ENCODE measurements around the gene RFX2.
A peak's percentile ranks its signal among the peaks of the same experiment; 100 is the strongest.
"Not testable (repeated sequence)": the region's sequence is repeated elsewhere in the genome, so short reads cannot be mapped to it uniquely, and the experiment has no call there.

The RFX2 gene

DNA sequence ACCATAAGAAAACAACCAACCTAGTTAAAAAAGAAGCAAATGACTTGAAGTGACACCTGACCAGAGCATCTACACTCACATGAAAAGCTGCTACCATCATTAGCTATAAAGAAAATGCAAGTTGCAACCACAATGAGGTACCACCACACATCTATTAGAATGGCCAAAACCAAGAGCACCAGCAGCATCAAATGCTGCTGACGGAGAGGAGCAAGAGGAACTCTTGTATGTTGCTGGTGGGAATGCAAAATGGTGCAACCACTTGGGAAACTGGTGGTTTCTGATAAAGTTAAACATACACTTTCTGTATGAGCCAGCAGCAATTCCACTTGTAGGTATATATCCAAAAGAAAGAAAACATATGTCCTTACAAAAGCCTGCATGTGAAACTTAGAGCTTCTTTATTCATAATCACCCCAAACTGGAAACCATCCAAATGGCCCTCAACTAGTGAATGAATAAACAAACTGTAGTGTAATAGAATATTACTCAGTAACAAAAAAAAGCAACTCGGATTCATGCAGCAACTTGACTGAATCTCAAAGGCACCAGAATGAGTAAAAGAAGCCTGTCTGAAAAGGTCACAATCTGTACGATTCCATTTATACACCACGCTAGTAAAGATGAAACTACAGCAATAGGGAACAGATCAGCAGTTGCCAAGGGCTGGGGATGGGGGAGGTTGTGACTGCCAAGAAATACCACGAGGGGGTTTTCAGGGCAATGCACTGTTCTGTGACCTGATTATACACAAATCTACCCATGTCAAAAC, 71.5 kb downstream of the RFX2 start:
- no peak for DNase-seq (ENCODE audit: low read depth)

GRCh38 chr19:6035026-6035425, 75.3 kb downstream of the RFX2 start:
- DNase-seq (ENCODE audit: low read depth): no peak

GRCh38 chr19:6034512-6034911, 75.8 kb downstream of the RFX2 start:
- DNase-seq (ENCODE audit: low read depth): no peak

DNA sequence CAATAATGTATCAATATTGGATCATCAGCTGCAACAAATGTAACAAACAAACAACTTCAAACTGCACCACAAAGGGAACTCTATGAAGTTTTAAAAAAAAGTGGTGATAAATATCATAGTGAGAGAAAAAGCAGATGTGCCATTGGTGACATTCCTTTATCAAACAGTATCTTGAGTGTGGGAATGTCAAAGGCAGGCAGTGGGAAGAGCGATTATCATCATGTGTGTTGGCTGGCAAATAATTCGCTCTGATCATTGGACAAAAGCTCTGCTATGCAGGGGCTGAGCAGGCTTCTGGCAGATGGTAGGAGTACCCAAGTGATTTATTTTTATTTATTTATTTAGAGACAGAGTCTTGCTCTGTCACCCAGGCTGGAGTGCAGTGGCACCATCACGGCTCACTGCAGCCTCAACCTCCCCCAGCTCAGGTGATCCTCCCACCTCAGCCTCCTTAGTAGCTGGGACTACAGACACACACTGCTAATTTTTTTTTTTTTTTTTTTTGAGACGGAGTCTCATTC, 76.5 kb downstream of the RFX2 start:
- no peak for DNase-seq (ENCODE audit: low read depth)

DNA sequence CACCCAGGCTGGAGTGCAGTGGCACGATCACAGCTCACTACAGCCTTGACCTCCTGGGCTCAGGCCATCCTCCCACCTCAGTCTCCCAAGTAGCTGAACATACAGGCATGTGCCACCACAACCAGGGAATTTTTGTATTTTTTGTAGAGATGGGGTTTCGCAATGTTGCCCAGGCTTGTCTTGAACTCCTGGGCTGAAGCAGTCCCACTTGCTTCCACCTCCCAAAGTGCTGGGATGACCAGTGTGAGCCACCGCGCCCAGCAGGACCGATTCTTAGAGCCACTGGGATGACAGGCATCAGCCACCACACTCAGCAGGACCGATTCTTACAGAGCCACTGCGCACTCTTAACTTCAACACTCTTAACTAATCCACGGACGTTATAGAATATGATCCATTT, 77.5 kb downstream of the RFX2 start:
- DNase-seq (ENCODE audit: low read depth): no peak

DNA sequence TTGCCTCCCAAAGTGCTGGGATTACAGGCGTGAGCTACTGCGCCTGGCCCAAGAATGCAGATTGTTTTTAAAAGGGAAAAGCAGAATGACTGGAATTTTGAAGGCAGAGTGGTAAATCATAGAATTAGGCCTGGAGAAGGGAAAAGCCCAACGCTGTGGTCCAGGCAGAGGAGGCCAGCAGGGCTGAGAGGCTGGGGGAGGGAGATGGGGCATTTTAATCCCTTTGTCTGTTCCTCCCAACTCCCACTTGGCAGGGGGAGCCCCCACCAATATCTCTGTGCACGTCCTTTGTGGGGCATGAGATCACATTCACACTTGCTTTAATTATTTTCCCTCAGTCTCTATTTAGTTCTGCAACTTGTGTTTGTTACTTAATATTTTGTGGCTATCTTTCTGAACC, 77.9 kb downstream of the RFX2 start:
- no peak for DNase-seq (ENCODE audit: low read depth)

DNA sequence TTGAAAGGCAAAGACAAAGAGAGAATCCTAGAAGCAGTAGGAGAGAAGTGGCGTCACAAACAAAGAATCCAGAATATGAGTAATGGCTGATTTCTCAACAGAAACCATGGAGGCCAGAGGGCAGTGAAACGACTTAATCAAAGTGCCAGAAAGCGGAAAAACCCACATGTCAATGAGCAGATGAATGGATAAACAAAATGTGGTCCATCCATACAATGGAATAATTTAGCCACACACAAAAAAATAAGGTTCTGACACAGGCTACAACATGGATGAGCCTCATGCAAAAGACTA, 80.1 kb downstream of the RFX2 start:
- peak; percentile 70 for DNase-seq (ENCODE audit: low read depth)

DNA sequence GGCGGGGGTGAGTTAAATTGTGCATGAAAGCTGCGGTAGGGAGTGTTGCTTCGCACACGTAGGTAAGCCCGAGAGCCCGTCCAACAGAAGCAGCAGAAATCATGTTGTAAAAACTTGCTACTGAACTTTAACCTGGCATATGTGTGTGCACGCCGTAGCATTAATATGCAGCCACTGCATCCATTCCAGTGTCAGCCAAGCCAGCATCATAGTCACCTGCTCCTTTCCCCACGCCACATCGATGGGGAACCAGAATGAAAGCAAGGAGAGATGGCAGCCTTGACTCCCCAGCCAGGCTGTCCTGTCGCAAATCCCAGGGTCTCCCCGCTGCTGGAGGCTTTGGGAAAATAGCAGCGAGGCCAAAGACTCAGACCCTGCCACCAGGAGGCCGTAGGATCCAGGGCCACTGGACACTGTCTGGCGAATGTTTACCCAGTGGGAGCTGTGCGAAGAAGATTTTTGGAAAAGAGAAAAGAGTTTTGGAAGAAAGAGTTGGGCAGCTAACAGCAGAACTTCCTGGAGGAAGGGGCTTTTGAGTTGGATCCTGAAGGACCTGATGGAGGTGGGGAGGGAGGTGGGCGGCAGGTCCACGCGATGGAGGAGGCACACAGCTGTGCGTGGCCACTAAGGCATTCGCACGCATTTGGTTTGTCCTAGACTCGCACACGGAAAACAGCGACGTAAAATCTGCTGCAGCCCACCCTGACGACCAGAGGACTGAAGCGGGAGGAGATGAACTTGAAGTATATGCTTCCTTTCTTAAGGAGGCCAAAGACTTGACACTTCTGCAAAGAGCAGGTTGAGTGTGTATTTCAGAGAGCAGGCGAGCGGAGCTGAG, 83.7 kb downstream of the RFX2 start:
- no peak for DNase-seq (ENCODE audit: low read depth)

DNA sequence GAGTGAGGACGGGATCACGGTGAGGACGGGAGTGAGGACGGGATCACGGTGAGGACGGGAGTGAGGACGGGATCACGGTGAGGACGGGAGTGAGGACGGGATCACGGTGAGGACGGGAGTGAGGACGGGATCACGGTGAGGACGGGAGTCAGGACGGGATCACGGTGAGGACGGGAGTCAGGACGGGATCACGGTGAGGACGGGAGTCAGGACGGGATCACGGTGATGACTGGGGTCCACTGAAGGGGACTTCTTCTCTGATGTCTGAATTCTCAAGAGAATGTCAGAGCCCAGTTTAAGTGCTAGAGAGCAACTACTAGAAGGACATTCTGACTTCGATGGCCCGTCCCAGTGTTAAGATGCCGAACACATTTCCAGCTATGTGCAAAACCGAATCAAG, 85.5 kb downstream of the RFX2 start:
- not testable (repeated sequence) for DNase-seq (ENCODE audit: low read depth)

- no peak for DNase-seq (ENCODE audit: low read depth)
Measured at GRCh38 chr19:6023936-6024335, 86.4 kb downstream of the RFX2 start.

GRCh38 chr19:6023085-6023682, 87.1 kb downstream of the RFX2 start:
- peak; percentile 51 for DNase-seq (ENCODE audit: low read depth)

DNA sequence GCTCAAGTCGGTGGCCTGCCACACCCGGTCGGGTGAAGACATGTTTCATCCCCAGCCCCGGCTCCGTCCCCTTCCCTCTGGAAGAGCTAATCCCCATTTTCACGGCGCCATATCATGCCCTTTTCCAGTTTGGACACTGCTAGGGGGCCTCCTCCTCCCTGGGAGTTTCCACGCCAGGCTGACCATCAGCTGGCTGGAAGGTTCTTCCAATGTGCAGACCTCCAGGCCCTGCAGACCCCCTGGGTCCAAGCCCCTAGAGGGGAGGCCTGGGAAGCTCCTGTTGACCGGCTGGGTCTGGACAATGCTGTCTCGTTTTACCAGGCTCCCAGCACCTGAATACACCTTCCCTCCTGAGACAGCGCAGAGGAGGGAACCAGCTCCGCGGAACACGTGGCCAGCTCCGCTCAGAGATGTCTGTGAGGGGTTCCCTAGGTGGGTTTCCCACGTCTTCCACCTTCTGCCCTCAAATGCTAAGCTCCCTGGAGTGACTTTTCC, 87.7 kb downstream of the RFX2 start:
- DNase-seq (ENCODE audit: low read depth): no peak

DNA sequence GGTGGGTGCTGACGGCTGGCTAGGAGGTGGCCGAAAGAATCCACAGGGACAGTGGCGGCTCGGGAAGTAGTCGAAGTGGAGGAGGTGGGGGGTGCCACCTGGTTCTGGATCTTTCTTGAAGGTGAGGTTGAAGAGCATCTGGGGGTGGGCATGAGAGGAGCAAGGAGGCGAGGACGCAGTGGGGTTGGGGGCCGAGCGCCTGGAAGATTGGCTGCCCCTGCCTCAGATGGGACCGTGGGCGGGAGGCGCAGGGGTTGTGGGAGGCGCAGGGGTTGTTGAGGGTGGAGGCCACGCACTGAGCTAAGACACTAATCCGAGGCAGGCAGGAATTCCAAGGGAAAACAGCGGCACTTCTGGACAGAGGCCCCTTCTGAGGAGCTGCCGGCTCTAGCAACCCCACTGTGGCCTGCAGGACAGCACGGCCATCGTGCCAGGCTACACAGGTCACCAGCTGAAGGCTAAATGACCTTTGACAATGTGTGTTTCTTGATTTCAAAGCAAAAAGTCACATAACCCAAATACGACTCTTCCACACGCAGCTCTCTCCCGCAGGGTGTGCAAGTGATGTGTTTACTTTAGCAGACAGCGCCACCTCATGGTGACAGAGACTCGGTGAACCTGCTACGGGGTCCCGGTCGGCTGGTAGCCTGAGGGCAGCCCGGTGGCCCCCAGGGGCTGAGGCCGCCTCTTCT, 88.3 kb downstream of the RFX2 start:
- no peak for DNase-seq (ENCODE audit: low read depth)

DNA sequence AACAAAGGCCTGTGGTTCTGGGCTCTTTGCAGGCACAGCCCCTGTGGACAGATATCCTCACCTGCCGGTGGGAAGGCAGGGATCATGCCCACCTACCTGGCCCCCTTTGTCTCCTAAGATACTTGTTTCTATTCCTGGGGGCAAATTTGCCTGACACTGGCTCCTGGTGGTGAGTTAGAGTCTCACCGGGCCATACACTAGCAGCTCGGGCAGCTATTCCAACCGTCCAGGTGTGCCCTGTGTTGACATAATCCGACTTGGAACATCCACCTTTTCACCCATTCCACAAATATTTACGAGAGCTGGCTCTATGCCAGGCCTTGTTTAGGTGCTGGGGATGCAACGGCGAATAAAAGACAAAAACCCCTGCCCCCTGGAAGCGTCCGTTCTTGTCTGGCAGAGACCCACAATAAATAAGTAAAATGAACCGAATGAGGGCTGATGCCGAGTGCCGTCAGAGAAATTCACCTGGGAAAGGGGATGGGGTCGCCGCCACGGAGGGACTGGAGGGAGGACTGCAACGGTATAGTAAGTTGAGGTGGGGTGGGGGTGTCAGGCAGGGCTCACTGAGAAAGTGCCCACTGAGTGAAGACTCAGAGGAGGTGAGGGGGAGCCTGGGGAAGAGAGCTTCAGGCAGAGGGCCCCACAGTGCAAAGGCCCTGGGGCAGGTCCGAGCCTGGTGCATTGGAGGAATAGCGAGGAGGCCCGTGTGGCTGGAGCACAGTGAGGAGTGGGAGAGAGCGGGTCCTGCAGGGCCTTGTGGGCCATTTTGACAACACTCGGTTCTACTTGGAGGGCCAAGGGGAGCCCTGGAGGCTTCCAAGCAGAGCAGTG, 89.1 kb downstream of the RFX2 start:
- no peak for DNase-seq (ENCODE audit: low read depth)

- no peak for DNase-seq (ENCODE audit: low read depth)
Measured at GRCh38 chr19:6020166-6020882, 90.0 kb downstream of the RFX2 start.

- DNase-seq (ENCODE audit: low read depth): no peak
Measured at GRCh38 chr19:6018786-6019185, 91.5 kb downstream of the RFX2 start.

- no peak for DNase-seq (ENCODE audit: low read depth)
Measured at GRCh38 chr19:6017576-6017975, 92.7 kb downstream of the RFX2 start.

GRCh38 chr19:6015841-6016545, 94.3 kb downstream of the RFX2 start:
- DNase-seq (ENCODE audit: low read depth): no peak

GRCh38 chr19:6014551-6015135, 95.7 kb downstream of the RFX2 start:
- no peak for DNase-seq (ENCODE audit: low read depth)

Data from HS-5 (cell line).